ENCODE results near the gene NDUFB10.

- TF ChIP-seq POLR2AphosphoS5 (IDR thresholded peaks at IDR 0.05; ENCODE audit: low read depth) (peak; percentile 95), CTCF (IDR thresholded peaks at IDR 0.05; ENCODE audit: insufficient read depth, low read length) (no peak)
- TF ChIP-seq, protein P1, sequence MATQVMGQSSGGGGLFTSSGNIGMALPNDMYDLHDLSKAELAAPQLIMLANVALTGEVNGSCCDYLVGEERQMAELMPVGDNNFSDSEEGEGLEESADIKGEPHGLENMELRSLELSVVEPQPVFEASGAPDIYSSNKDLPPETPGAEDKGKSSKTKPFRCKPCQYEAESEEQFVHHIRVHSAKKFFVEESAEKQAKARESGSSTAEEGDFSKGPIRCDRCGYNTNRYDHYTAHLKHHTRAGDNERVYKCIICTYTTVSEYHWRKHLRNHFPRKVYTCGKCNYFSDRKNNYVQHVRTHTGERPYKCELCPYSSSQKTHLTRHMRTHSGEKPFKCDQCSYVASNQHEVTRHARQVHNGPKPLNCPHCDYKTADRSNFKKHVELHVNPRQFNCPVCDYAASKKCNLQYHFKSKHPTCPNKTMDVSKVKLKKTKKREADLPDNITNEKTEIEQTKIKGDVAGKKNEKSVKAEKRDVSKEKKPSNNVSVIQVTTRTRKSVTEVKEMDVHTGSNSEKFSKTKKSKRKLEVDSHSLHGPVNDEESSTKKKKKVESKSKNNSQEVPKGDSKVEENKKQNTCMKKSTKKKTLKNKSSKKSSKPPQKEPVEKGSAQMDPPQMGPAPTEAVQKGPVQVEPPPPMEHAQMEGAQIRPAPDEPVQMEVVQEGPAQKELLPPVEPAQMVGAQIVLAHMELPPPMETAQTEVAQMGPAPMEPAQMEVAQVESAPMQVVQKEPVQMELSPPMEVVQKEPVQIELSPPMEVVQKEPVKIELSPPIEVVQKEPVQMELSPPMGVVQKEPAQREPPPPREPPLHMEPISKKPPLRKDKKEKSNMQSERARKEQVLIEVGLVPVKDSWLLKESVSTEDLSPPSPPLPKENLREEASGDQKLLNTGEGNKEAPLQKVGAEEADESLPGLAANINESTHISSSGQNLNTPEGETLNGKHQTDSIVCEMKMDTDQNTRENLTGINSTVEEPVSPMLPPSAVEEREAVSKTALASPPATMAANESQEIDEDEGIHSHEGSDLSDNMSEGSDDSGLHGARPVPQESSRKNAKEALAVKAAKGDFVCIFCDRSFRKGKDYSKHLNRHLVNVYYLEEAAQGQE (IDR thresholded peaks at IDR 0.05; ENCODE audit: insufficient replicate concordance, low read depth), result peak; percentile 15
Measured at GRCh38 chr16:1971796-1972489, 12.6 kb downstream of the NDUFB10 start, which contains the start of gene TBL3.
